Stimulated activated CD4-positive, alpha-beta T cell treated with anti-CD3 and anti-CD28 coated beads, Interleukin-1b, Interleukin-23, amount 100 ng/mL, for 48 hours (primary cell): ENCODE measurements around the gene TIMP3.

Source experiments
- DNase-seq: peaks from one replicate; pipeline ENCODE4 v3.0.0-alpha.2; 2020

TIMP3 gene

GRCh38 chr22:32788904-32789624 lies 12.4 kb upstream of the TIMP3 start:
- DNase-seq = no peak

GRCh38 chr22:32789797-32790620 lies 11.5 kb upstream of the TIMP3 start:
- no peak for DNase-seq

GRCh38 chr22:32791056-32791455 lies 10.4 kb upstream of the TIMP3 start:
- no peak for DNase-seq

GRCh38 chr22:32791485-32791884 lies 10.0 kb upstream of the TIMP3 start:
- DNase-seq = no peak

GRCh38 chr22:32793589-32793988 lies 7.9 kb upstream of the TIMP3 start:
- no peak for DNase-seq

GRCh38 chr22:32794449-32795213 lies 6.9 kb upstream of the TIMP3 start:
- DNase-seq = no peak

- no peak for DNase-seq
Measured at GRCh38 chr22:32795214-32795596, 6.3 kb upstream of the TIMP3 start.

GRCh38 chr22:32796865-32797573 lies 4.5 kb upstream of the TIMP3 start:
- DNase-seq = peak; percentile 61

GRCh38 chr22:32799496-32799895 lies 2.0 kb upstream of the TIMP3 start:
- no peak for DNase-seq

GRCh38 chr22:32800158-32800882 lies 1.2 kb upstream of the TIMP3 start:
- DNase-seq = no peak

- no peak for DNase-seq
Measured at GRCh38 chr22:32800994-32801536, 440 bp upstream of the TIMP3 start.

- DNase-seq = no peak
Measured at GRCh38 chr22:32802237-32802765, 796 bp downstream of the TIMP3 start.

GRCh38 chr22:32803020-32803737 lies 1.7 kb downstream of the TIMP3 start:
- no peak for DNase-seq

- no peak for DNase-seq
Measured at GRCh38 chr22:32803738-32804435, 2.4 kb downstream of the TIMP3 start.

GRCh38 chr22:32804531-32805360 lies 3.2 kb downstream of the TIMP3 start:
- no peak for DNase-seq

- DNase-seq = no peak
Measured at GRCh38 chr22:32805361-32805881, 3.9 kb downstream of the TIMP3 start.

- DNase-seq = no peak
Measured at GRCh38 chr22:32806296-32806695, 4.8 kb downstream of the TIMP3 start.

GRCh38 chr22:32808038-32808445 lies 6.5 kb downstream of the TIMP3 start:
- no peak for DNase-seq
